Measurements from ENCODE around the gene MOAP1. TPM values are rescaled to one million over a fixed set of nuclear protein-coding genes. Genes with fewer than 3 reads are reported as not detected.
A peak's percentile ranks its signal among the peaks of the same experiment; 100 is the strongest.
"Not testable (repeated sequence)": the region's sequence is repeated elsewhere in the genome, so short reads cannot be mapped to it uniquely, and the experiment has no call there.

Gene MOAP1
- total RNA-seq, 1 donor from 2014 or later: 21.4 TPM

- DNase-seq (ENCODE audit: low spot score): no peak
Observed at GRCh38 chr14:93186466-93186865, 1.8 kb upstream of the MOAP1 start.

GRCh38 chr14:93185349-93185720 is 638 bp upstream of the MOAP1 start:
- DNase-seq (ENCODE audit: low spot score): no peak

GRCh38 chr14:93183596-93184317 is 940 bp downstream of the MOAP1 start:
- DNase-seq (ENCODE audit: low spot score): no peak

- DNase-seq (ENCODE audit: low spot score): no peak
Observed at GRCh38 chr14:93175492-93175891, 9.2 kb downstream of the MOAP1 start.

GRCh38 chr14:93174731-93175130 is 10.0 kb downstream of the MOAP1 start:
- DNase-seq (ENCODE audit: low spot score): not testable (repeated sequence)

- peak; percentile 10 for DNase-seq (ENCODE audit: low spot score)
Observed at GRCh38 chr14:93173943-93174395, 10.7 kb downstream of the MOAP1 start.

GRCh38 chr14:93171376-93171775 is 13.3 kb downstream of the MOAP1 start:
- DNase-seq (ENCODE audit: low spot score): no peak

- DNase-seq (ENCODE audit: low spot score): not testable (repeated sequence)
Observed at GRCh38 chr14:93170141-93170540, 14.6 kb downstream of the MOAP1 start.

- not testable (repeated sequence) for DNase-seq (ENCODE audit: low spot score)
Observed at GRCh38 chr14:93169619-93170018, 15.1 kb downstream of the MOAP1 start.

- DNase-seq (ENCODE audit: low spot score): not testable (repeated sequence)
Observed at GRCh38 chr14:93168610-93169009, 16.1 kb downstream of the MOAP1 start.

- not testable (repeated sequence) for DNase-seq (ENCODE audit: low spot score)
Observed at GRCh38 chr14:93165271-93166265, 19.1 kb downstream of the MOAP1 start.

GRCh38 chr14:93163564-93163963 is 21.1 kb downstream of the MOAP1 start:
- DNase-seq (ENCODE audit: low spot score): no peak

GRCh38 chr14:93161411-93161940 is 23.2 kb downstream of the MOAP1 start:
- DNase-seq (ENCODE audit: low spot score): no peak

- DNase-seq (ENCODE audit: low spot score): no peak
Observed at GRCh38 chr14:93160353-93160801, 24.3 kb downstream of the MOAP1 start.

- DNase-seq (ENCODE audit: low spot score): not testable (repeated sequence)
Observed at GRCh38 chr14:93159625-93160352, 24.9 kb downstream of the MOAP1 start.

- DNase-seq (ENCODE audit: low spot score): not testable (repeated sequence)
Observed at GRCh38 chr14:93158349-93158748, 26.3 kb downstream of the MOAP1 start.

- no peak for DNase-seq (ENCODE audit: low spot score)
Observed at GRCh38 chr14:93156693-93157369, 27.9 kb downstream of the MOAP1 start.

GRCh38 chr14:93155667-93156066 is 29.0 kb downstream of the MOAP1 start:
- no peak for DNase-seq (ENCODE audit: low spot score)

- no peak for DNase-seq (ENCODE audit: low spot score)
Observed at GRCh38 chr14:93153121-93153520, 31.6 kb downstream of the MOAP1 start.

All from umbilical cord (tissue), 2 donors.